SU-DHL-6 (cell line): ENCODE measurements around the gene AMN.

ENCODE experiments used
- EZH2phosphoT487 ChIP-seq: fragments of 200-600 bp; sonication (generic), shearing (Covaris generic); conservative IDR thresholded peaks from 2 replicates; pipeline ENCODE4 v1.6.1; 2018; ENCODE audit warnings: mild to moderate bottlenecking, antibody characterized with exemption, low read length, moderate library complexity, mixed read lengths
- TF ChIP-seq, protein P1 (sequence below): fragments of 200-600 bp; sonication (generic); IDR thresholded peaks from one replicate; pipeline ENCODE4 v1.5.1; 2017; ENCODE audit warnings: antibody characterized with exemption, mild to moderate bottlenecking, low read length, moderate library complexity; ENCODE audit not compliant: insufficient read depth, poor library complexity, severe bottlenecking

DNA sequence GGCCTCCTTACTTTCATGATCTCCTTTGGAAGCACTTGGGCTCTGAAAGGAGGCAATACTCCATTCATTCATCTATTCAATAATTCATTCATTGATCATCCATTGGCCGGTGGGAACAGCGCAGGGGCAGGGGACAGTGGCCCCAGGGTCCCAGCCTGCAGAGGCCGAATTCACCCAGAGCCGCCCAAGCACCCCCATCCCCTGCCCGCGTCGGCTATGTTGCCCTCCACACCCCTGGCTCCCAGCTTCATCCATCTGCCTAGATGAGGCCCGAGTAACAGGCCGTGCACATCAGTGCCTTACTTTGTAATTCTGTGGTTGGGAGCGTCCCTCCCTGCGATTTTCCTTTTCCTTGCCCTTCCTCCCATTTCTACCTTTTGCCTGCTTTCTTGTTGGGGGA, 3.2 kb downstream of the AMN start:
- TF ChIP-seq, protein P1, sequence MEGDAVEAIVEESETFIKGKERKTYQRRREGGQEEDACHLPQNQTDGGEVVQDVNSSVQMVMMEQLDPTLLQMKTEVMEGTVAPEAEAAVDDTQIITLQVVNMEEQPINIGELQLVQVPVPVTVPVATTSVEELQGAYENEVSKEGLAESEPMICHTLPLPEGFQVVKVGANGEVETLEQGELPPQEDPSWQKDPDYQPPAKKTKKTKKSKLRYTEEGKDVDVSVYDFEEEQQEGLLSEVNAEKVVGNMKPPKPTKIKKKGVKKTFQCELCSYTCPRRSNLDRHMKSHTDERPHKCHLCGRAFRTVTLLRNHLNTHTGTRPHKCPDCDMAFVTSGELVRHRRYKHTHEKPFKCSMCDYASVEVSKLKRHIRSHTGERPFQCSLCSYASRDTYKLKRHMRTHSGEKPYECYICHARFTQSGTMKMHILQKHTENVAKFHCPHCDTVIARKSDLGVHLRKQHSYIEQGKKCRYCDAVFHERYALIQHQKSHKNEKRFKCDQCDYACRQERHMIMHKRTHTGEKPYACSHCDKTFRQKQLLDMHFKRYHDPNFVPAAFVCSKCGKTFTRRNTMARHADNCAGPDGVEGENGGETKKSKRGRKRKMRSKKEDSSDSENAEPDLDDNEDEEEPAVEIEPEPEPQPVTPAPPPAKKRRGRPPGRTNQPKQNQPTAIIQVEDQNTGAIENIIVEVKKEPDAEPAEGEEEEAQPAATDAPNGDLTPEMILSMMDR, result no peak
- no peak for TF ChIP-seq EZH2phosphoT487
